Activated effector memory CD4-positive, alpha-beta T cell treated with Interleukin-2 at 50 U/mL for 16 hours (primary cell): ENCODE results near the gene NT5C3B.
"Not testable (repeated sequence)": the region's sequence is repeated elsewhere in the genome, so short reads cannot be mapped to it uniquely, and the experiment has no call there.

Experiments used
- DNase-seq: peaks from one replicate; pipeline ENCODE4 v3.0.0-alpha.2; 2020

Gene NT5C3B

DNA sequence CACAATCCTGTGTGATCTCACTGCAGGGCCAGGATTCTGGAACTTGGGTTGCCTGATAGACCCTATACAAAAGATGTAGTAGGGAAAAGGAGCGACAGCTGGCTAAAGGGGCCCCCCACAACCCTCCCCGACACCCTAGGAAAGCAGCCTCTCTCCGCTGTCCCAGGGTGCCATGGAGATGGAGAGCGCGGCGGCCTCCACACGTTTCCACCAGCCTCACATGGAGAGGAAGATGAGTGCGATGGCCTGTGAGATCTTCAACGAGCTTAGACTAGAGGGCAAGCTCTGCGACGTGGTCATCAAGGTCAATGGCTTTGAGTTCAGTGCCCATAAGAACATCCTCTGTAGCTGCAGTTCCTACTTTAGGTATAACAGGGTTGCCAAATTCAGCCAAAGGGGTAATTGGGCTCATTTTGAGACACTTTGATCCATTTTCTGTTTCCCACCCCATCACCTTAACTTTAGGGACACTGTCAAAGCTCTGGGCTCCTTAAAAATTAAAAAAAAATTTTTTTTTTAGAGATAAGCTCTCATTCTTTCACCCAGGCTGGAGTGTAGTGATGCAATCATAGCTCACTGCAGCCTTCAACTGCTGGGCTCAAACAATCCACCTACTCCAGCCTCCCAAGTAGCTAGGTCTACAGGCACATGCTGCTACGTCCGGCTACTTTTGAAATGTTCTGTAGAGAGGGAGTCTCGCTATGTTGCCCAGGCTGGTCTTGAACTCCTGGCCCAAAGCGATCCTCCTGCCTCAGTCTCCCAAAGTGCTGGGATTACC, 1.9 kb upstream of the NT5C3B start, which contains the start of gene KLHL10:
Gene KLHL10 (plus strand): TSS at position 65 of the 778 bp plus-strand sequence. CDS start 108 bp downstream, at position 173.
- DNase-seq, result no peak

DNA sequence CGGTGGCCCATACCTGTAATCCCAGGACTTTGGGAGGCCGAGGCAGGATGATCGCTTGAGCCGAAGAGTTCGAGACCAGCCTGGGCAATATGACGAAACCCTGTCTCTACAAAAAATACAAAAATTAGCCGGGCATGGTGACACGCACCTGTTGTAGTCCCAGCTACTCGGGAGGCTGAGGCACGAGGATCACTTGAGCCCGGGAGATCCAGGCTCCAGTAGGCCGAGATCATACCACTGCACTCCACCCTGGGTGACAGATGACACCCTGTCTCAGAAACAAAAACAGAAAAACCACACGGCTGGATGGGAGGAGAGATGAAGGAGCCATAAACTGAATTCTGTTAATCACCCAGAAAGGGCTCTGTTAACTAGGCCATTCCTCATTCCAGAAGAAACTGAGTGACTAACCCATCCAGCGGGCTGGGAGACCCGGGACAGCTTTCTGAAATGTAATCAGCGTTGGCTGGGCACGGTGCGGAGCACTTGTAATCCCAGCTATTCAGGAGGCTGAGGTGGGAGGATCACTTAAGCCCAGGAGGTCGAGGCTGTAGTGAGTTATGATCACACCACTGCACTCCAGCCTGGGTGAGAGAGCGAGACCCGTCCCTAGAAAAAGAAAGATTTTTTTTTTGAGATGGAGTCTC, 641 bp upstream of the NT5C3B start:
- no peak for DNase-seq

DNA sequence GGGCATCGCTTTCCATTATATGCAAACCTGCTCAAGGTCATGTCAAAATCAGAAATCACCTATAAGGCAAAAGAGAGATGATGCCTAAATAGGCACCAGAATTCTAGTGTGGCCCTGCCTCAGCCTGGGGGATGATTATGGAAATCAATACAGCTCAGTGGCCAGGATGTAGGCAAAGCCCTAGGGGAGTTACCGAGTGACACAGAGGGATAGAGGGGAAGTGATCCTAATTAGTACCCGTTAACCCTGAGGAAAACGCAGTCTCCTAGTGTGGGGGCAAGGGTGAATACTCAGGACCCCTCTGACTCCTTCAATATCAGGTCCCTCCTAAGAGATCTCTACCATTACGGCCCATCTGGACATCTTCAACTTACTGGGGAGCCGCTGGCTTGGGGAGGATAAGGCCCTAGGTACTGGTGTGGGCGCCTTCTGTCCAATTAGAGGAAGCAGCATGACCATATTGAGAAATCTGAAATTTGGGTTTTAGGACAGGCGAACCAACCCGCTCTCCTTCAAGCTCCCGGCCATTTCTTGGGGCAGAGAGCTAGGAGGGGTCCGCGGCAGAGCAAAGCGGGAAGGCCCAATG, 725 bp downstream of the NT5C3B start:
- DNase-seq, result no peak

DNA sequence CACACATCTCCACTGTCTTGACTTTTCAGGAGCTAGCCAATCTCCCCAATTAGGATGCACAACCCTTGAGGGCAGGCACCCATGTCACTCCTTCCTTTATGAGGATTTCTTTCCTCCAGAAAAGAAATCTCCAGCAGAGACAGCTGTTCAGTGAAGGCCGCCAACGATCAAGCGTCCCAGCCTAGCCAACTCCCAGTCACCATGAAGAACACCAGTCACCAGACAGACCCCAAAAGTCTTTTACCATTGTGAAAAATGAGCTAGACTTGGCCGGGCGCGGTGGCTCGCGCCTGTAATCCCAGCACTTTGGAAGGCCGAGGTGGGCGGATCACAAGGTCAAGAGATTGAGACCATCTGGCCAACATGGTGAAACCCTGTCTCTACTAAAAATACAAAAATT, 6.1 kb downstream of the NT5C3B start:
- not testable (repeated sequence) for DNase-seq

DNA sequence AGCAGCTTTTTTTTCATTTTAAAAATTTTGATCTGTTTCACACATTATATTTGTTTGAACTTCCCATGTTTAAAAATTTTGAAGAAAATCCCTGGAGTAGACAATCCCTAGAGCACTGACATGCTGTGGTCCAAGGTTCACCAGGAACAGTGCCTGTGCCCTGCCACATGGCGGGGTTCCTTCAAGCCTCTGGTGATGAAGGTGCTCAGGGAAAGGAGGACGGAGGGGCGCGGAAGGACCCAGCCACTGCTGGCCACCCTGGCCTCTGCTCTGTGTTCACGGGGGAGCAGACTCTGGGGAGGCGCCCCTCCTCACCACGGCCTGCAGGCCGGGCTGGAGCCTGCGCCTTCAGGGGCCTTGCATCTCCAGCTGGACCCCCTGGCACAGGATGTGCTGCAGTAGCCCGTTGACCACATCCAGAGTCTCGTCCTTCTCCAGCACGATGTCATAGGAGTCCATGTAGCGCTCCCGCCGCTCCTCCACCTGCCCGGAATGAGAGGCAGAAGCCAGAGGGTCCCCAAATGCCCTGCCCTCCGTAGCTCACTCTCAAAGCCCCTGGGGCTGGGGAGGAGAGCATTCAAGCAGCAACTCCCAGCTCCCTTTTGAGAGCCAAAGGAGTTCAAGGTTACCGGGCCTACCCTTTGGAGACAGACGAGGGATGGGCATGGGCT, 10.7 kb downstream of the NT5C3B start:
- no peak for DNase-seq

DNA sequence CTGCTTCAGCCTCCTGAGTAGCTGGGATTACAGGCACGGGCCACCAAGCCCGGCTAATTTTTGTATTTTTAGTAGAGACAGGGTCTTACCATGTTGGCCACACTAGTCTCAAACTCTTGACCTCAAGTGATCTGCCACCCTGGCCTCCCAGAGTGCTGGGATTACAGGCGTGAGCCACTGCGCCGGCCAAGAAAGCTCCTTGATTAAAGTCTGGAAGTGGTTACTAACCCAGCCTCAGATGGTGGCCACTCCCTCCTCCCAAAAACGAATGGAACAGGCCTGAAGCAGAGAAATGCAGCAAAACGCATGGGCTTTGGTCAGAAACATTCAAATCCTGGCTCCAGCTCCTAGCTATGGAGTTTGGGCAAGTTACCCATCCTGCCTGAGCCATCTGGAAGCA, 11.9 kb downstream of the NT5C3B start:
- no peak for DNase-seq

DNA sequence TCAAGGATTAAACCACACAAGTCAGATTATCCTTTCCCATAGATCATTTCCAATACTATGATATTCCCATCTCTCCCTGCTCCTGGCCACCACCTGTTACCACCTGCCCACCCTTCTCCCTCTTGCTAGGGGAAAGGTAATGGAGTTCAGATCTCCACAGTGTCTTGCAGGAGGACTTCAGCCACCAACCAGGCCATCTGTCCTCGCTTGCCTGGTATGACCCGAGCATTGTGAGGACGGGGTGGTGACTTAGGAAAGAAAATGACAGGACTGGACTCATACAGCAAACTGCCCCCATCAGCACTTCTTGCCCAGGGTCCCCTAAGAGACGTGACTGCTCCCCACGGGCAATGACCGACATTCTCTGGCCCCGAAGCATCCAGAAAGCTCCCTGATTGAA, 12.5 kb downstream of the NT5C3B start:
- no peak for DNase-seq

DNA sequence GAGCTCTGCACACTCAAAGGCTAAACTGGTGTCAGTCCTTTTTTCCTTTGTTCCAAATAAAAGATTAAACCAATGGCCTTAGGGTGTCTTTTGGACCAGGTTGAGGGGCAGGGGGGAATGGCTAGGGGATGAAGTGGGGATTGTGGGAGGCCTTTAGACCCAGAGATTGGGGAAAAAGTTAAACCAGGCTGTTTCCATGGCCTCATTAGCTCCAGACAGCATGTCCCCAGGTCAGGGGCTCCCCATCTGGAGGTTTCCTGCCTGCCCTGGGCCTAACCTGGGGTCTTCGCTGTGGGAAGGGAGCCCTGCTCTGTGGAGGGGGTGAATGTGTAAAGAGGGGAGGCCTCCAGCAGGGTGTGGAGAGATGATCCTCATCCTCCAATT, 12.9 kb downstream of the NT5C3B start:
- no peak for DNase-seq

DNA sequence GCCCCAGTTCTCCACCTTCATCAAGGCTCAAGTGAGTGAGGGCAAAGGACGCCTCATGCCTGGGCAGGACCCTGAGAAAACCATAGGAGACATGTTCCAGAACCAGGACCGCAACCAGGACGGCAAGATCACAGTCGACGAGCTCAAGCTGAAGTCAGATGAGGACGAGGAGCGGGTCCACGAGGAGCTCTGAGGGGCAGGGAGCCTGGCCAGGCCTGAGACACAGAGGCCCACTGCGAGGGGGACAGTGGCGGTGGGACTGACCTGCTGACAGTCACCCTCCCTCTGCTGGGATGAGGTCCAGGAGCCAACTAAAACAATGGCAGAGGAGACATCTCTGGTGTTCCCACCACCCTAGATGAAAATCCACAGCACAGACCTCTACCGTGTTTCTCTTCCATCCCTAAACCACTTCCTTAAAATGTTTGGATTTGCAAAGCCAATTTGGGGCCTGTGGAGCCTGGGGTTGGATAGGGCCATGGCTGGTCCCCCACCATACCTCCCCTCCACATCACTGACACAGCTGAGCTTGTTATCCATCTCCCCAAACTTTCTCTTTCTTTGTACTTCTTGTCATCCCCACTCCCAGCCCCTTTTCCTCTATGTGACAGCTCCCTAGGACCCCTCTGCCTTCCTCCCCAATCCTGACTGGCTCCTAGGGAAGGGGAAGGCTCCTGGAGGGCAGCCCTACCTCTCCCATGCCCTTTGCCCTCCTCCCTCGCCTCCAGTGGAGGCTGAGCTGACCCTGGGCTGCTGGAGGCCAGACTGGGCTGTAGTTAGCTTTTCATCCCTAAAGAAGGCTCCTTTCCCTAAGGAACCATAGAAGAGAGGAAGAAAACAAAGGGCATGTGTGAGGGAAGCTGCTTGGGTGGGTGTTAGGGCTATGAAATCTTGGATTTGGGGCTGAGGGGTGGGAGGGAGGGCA, 13.6 kb downstream of the NT5C3B start:
- no peak for DNase-seq

DNA sequence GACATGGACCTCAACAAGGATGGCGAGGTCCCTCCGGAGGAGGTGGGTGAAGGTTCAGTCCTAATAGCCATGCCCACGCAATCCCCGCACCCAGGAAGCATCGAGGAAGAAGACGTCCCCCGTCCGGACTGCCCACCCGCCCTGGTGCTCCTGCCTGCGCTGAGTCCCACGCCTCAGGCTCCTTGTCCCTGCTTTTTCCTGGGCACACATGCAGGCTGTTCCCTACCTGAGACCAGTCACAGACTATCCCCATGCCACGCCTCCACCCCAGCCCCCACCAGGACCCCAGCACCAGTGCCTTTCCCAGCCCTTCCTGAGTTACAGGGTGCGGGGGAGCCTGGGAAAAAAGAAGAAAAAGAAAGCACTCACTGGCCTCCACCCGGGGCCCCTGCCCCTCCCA, 14.3 kb downstream of the NT5C3B start:
- DNase-seq, result no peak

DNA sequence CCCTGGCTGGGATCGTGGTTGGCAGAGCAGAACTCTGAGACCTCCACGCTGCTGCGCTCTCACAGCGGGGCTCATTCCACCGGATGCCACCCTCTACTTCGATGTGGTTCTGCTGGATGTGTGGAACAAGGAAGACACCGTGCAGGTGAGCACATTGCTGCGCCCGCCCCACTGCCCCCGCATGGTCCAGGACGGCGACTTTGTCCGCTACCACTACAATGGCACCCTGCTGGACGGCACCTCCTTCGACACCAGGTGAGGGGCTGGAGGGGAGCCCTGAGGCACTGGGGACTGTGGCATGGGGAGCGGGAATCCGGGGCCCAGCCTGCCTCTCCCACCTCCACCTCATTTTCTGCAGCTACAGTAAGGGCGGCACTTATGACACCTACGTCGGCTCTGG, 18.0 kb downstream of the NT5C3B start:
- DNase-seq, result no peak

DNA sequence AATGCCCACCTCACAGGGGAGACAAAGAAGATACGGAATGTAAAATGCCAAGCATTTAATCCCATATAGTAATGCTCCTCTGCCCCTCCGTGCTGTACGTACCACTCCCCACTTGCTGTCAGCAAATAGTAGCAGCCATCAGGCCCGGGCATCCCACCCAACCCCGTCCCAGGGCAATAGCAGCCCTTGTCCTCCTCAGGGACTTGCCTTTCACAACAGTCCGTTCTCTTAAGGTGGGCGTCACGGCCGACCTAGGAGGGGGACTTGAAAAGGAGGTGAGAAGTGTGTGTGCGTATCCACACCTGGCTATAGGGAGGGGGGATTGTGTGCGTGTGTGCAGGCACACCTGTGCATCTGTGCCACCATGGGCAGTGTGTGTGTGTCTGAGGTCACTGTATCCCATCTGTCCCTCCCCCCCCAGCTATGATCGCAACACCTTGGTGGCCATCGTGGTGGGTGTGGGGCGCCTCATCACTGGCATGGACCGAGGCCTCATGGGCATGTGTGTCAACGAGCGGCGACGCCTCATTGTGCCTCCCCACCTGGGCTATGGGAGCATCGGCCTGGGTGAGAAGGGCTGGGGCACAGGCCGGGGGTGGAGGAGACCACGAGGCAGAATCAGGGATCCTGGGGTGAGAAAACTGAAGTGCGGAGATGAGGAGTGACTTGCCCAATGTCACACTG, 19.3 kb downstream of the NT5C3B start:
- DNase-seq, result no peak

DNA sequence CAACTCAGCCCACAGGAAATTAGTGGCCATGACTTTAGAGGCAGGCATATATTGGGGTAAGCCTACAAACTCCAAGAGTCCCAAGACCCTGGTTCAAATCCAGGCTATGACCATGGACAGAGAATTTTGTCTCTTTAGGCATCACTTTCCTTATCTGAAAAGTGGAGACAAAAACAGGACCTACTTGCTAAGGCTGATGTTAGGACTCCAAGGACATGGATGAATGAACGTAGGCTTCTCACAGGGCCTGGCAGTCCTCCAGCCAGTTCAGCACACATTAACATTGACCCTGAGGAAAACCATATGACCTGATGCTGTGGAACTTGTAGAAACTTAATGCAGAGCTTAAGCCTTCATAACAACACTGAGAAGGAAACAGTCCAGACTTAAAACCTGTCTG, 21.8 kb downstream of the NT5C3B start:
- DNase-seq, result no peak

DNA sequence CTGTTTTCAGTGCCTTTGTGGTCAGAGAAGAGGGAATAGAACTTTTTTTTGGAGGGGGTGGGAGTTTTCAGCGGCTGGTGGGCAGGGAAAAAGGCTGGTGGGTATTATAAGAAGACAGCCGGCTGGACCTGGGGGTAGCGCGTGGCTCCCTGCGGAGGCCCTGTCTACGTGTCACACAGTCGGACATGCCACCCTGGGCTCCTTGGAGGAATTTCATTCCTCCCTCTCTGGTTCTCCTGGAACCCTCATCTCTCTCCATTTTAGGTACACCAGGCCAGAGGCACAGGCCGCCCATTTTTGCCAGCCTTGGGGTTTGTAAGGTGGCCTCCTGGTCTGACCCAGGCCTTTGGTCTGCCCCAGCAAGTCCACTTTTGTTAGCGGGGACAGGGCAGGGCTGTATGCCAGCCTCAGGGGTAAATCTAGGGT, 22.3 kb downstream of the NT5C3B start:
- no peak for DNase-seq

DNA sequence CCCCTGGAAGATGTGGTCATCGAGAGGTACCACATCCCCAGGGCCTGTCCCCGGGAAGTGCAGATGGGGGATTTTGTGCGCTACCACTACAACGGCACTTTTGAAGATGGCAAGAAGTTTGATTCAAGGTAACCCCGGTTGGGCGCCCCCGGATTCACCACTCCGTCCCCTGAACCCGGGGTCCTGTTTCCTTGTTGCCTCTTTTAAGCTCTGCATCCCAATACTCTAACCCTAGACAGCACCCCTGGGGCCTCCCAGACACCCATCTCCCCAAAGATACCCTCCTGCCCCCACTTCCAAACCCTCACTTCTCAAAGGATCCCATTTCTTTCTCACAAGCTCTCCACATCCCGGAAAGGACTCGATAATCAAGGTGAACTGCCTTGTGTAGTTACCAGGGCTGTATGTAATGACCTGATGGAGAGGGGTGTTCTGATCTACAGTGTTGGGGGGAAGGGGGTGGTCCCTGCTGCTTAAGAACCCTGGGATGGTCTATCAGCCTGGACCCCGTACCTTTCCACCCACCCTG, 22.8 kb downstream of the NT5C3B start:
- DNase-seq, result no peak

DNA sequence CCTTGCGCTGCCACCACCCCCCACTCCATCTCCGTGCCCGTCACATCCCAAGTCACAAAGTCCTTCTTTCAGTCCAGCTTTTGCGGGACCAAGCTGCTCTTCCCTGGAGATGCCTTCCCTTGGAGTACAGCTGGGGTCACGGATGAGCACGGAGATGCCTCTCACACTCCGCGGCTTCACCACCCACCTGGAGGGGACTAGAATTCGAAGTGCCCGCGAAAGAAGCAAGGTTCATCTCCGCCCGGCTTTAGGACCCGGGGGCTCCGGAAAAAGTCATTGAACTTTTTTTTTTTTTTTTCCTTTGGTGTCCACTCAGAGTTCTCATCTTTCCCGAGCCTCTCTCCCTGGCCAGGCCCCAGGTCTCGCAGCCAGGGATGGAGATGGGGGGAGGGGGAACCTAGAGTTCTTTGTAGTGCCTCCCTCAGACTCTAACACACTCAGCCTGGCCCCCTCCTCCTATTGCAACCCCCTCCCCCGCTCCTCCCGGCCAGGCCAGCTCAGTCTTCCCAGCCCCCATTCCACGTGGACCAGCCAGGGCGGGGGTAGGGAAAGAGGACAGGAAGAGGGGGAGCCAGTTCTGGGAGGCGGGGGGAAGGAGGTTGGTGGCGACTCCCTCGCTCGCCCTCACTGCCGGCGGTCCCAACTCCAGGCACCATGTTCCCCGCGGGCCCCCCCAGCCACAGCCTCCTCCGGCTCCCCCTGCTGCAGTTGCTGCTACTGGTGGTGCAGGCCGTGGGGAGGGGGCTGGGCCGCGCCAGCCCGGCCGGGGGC, 23.5 kb downstream of the NT5C3B start, which contains the start of gene FKBP10:
Gene FKBP10 (plus strand): TSS at position 624 of the 771 bp plus-strand sequence. CDS start 31 bp downstream, at position 655.
- peak; percentile 22 for DNase-seq

DNA sequence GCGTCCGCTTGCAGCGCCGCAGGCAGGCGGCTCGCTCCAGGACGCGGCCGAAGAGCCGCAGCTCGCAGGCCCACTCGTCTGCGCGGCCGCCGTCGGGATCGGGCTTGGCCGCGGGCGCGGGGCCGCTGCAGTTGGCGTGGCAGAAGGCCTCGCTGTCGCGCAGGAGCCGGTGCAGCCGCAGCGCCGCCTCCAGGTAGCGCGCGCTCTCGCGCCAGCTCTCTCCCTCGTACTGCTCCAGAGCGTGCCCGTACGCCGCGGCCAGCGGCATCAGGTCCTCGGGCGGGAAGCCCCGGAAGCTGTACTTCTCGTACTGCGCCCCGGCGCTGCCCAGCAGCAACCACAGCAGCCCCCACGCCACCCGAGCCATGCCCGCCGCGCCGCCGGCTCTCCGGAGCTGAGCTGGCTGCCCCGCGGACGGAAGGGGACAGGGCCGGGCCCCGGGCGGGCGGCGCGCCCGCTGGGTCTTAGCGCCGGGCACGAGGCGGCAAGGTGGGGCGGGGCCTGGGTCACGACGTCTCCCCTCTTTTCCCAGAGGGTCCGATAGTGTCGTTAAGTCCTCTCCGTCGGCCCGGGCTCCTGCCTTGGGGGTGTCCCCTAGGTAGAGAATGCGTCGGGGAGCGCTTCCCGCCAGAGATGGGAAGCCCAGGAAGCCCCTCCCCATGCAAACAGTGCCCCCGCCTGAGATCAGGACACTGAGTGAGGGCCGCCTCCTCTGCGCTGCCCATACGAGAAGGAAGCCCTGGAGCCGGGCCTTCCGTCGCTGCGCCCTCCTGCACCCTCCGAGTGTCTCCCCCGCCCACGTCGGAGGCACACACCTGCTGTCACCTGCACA, 24.3 kb downstream of the NT5C3B start, which contains the start of gene P3H4:
Gene P3H4 (minus strand): TSS at position 401 of the 832 bp plus-strand sequence. CDS start 34 bp downstream, at position 367.
- DNase-seq, result peak; percentile 71

DNA sequence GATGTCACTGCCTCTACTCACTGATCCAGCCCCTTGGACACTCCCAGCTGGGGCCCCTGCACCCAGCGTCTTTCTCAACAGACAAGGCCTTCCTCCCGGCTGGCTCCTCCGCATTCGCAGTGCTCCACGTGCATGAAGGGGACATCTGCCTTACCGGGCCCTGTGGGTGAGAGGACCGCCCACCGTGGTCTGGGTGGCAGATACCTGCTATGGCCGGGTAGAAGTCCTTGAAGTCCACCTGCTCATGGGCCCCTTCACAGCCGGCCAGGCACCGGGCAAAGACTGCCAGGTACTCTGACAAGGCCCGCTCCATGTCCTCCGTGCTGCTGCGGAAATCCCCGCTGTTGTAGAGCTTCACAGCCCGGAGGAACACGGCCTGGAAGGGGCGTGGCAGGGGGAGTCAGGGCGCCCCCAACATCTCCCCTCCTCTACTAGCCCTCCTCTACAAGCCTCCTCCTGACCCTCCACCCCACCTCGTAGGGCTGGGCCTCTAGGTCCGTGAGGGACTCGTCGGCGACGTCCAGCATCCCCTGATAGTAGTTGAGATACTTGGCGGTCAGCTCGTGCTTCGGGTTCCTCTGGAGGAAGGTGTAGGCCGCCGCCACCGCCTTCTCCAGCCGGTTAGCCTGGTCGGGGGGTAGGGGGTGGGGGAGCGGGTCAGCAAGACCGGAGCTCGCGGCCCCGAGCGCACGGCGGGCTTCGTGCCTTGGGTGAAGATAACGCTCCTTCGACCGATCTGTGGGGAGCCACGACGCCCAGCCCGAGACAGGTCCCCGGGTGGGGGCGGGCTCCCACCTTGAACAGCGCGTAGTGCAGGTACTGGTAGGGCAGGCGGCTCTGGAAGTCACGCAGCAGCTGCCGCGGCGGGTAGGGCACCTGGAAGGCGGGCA, 25.1 kb downstream of the NT5C3B start:
- no peak for DNase-seq
